Motor neuron (in vitro differentiated cells): ENCODE measurements around the gene ZNF232. TPM values are rescaled to one million over a fixed set of nuclear protein-coding genes. Genes with fewer than 3 reads are reported as not detected.
"Not testable (repeated sequence)": the region's sequence is repeated elsewhere in the genome, so short reads cannot be mapped to it uniquely, and the experiment has no call there.

Experiments used
- ATAC-seq, 8 experiments: fragments of 200-7000 bp; cut with Tn5 transposase; replicated peaks in 6 of 8; 2 replicates each; pipeline ENCODE4 v1.8.0; 2021; ENCODE audit warnings: mild to moderate bottlenecking in 8 of 8, moderate library complexity in 8 of 8
- H3K27ac ChIP-seq, 2 donors: fragments of 250-450 bp; sonication (Bioruptor Pico); 2 replicates each; pipeline ENCODE4 v1.9.0; 2021; ENCODE audit warnings: antibody characterized with exemption in 2 of 2, mild to moderate bottlenecking in 2 of 2, moderate library complexity in 1 of 2
- H3K4me1 ChIP-seq, 2 donors: fragments of 250-450 bp; sonication (Bioruptor Pico); replicated peaks in 1 of 2; 2 replicates each; pipeline ENCODE4 v1.6.1; 2021; ENCODE audit warnings: antibody characterized with exemption in 2 of 2, mild to moderate bottlenecking in 2 of 2, moderate library complexity in 1 of 2
- H3K4me3 ChIP-seq, 5 donors: fragments of 250-450 bp; sonication (Bioruptor Pico); 2 replicates each; pipeline ENCODE4 v1.9.0; 2021; ENCODE audit warnings: antibody characterized with exemption in 5 of 5, mild to moderate bottlenecking in 5 of 5, moderate library complexity in 4 of 5
- WGBS, 10 experiments: fragments of 450-650 bp; shearing (Covaris generic); methylation state at CpG; one replicate each; pipeline ENCODE4 v1.0.0; 2022; 5-methylcytosine and 5-hydroxymethylcytosine counted together
- in situ Hi-C, 9 experiments: fragments of 400-800 bp; cut with MboI; loops; one replicate each; pipeline ENCODE4 v1.15.0; 2021; ENCODE audit warnings: low sequenced_read_pairs in 9 of 9, low pct_unique_long_range_greater_than_20kb in 2 of 9; ENCODE audit not compliant: unreplicated experiment in 9 of 9
- total RNA-seq, 8 experiments: library from RNA; unstranded; fragments of 300-600 nt; gene quantifications; 2 replicates each; pipeline versions ENCODE4 v1.2.3 to v1.2.4, GENCODE V29; 2022

The ZNF232 gene
- total RNA-seq, 8 experiments from 2014 or later, result 6.0 to 22.3 (median 16.1) TPM

GRCh38 chr17:5126719-5127488 is 15.2 kb upstream of the ZNF232 start:
- ATAC-seq, result no peak
- WGBS, 10 experiments, result 55 to 100% (median 80%) methylated on average over 1 to 6 of the region's 17 CpGs; no CpG with 5 or more reads in 2 of the 10 experiments
- in situ Hi-C loops, result no loop called here

GRCh38 chr17:5124896-5125295 is 13.2 kb upstream of the ZNF232 start:
- H3K4me3 ChIP-seq, ATAC-seq, H3K27ac ChIP-seq, H3K4me1 ChIP-seq, in situ Hi-C loops: not testable (repeated sequence)
- 20 to 100% (median 65%) methylated on average over 1 to 7 of the region's 7 CpGs; no CpG with 5 or more reads in 3 of the 10 experiments for WGBS, 10 experiments

More at GRCh38 chr17:5126719-5127488, 15.2 kb upstream of the ZNF232 start:
- Histone ChIP-seq H3K27ac (no peak overlapping the region), H3K4me1 (peaks cover 0 to 4% of the 10 kb centered on the region in 2 donors), H3K4me3 (no peak overlapping the region)

GRCh38 chr17:5124125-5124760 is 12.6 kb upstream of the ZNF232 start:
- H3K4me1 ChIP-seq, H3K4me3 ChIP-seq, H3K27ac ChIP-seq, in situ Hi-C loops: not testable (repeated sequence)
- WGBS, 10 experiments, result 17 to 100% (median 90%) methylated on average over 1 to 4 of the region's 5 CpGs; no CpG with 5 or more reads in 5 of the 10 experiments
- peak in 1 of 8 experiments; percentile 11 for ATAC-seq

GRCh38 chr17:5123343-5124124 is 11.9 kb upstream of the ZNF232 start:
- ATAC-seq, result peak in 4 of 8 experiments; percentile 9 to 33 (median 22)
- peak overlapping the region in 2 of 5 donors; percentile 34 to 36 for H3K4me3 ChIP-seq
- H3K27ac ChIP-seq, result no peak overlapping the region
- 30 to 100% (median 88%) methylated on average over 2 to 11 of the region's 53 CpGs; no CpG with 5 or more reads in 4 of the 10 experiments for WGBS, 10 experiments
- in situ Hi-C loops, result no loop called here
- peaks cover 0 to 4% of the 10 kb centered on the region in 2 donors for H3K4me1 ChIP-seq

GRCh38 chr17:5122586-5123342 is 11.1 kb upstream of the ZNF232 start:
- Histone ChIP-seq H3K4me3 (peak overlapping the region; percentile 5 to 36 (median 29)), H3K27ac (no peak overlapping the region), H3K4me1 (peaks cover 0 to 4% of the 10 kb centered on the region in 2 donors)
- in situ Hi-C loops, result no loop called here
- peak; percentile 75 to 89 (median 78) for ATAC-seq
- WGBS, 10 experiments, result no CpG with 5 or more reads among the region's 75 CpGs

GRCh38 chr17:5122056-5122455 is 10.4 kb upstream of the ZNF232 start:
- 0 to 100% (median 60%) methylated on average over 1 of the region's 7 CpGs; no CpG with 5 or more reads in 7 of the 10 experiments for WGBS, 10 experiments
- H3K4me1 ChIP-seq, H3K27ac ChIP-seq, in situ Hi-C loops: not testable (repeated sequence)
- peak overlapping the region in 3 of 5 donors; percentile 29 to 36 (median 34) for H3K4me3 ChIP-seq
- ATAC-seq, result peak in 4 of 8 experiments; percentile 3 to 16 (median 5)

GRCh38 chr17:5121186-5121841 is 9.6 kb upstream of the ZNF232 start:
- in situ Hi-C loops, result no loop called here
- Histone ChIP-seq H3K4me1 (peaks cover 0 to 4% of the 10 kb centered on the region in 2 donors), H3K4me3 (no peak overlapping the region), H3K27ac (no peak overlapping the region)
- ATAC-seq, result no peak
- WGBS, 10 experiments, result 30 to 80% (median 57%) methylated on average over 2 to 5 of the region's 16 CpGs; no CpG with 5 or more reads in 7 of the 10 experiments

GRCh38 chr17:5120436-5121185 is 8.9 kb upstream of the ZNF232 start:
- H3K4me3 ChIP-seq, in situ Hi-C loops, ATAC-seq, H3K4me1 ChIP-seq, H3K27ac ChIP-seq: not testable (repeated sequence)
- 40 to 100% (median 78%) methylated on average over 1 to 2 of the region's 6 CpGs; no CpG with 5 or more reads in 6 of the 10 experiments for WGBS, 10 experiments

GRCh38 chr17:5120036-5120435 is 8.4 kb upstream of the ZNF232 start:
- Histone ChIP-seq H3K4me3 (no peak overlapping the region), H3K4me1 (peaks cover 0 to 4% of the 10 kb centered on the region in 2 donors), H3K27ac (no peak overlapping the region)
- in situ Hi-C loops, result no loop called here
- WGBS, 10 experiments, result 78% methylated on average over 4 of the region's 7 CpGs; no CpG with 5 or more reads in 9 of the 10 experiments
- no peak for ATAC-seq

- Histone ChIP-seq H3K27ac (no peak overlapping the region), H3K4me1 (peaks cover 0 to 4% of the 10 kb centered on the region in 2 donors), H3K4me3 (no peak overlapping the region)
- no peak for ATAC-seq
- in situ Hi-C loops, result no loop called here
- WGBS, 10 experiments, result 17 to 100% (median 65%) methylated on average over 1 to 5 of the region's 6 CpGs; no CpG with 5 or more reads in 2 of the 10 experiments
Measured at GRCh38 chr17:5118219-5118618, 6.5 kb upstream of the ZNF232 start.
